ENCODE data around the gene DHODH. TPM values are rescaled to one million over a fixed set of nuclear protein-coding genes. Genes with fewer than 3 reads are reported as not detected.

DHODH gene
- total RNA-seq, 1 donor from 2014 or later = 8.6 TPM

GRCh38 chr16:72009779-72010178 lies 1.2 kb downstream of the DHODH start:
- H3K27ac ChIP-seq = no peak overlapping the region
- intact Hi-C loops (cut with DNase I) = loop anchor here (2.0 kb wide), 1 partner anchor 193 kb away; no protein-coding TSS in a partner anchor
- no peak for DNase-seq (ENCODE audit: low spot score in 2 of 2)
- no peaks in the 10 kb centered on the region for H3K27me3 ChIP-seq
- H3K36me3 ChIP-seq = no peaks in the 10 kb centered on the region
- no peaks in the 10 kb centered on the region for H3K9me3 ChIP-seq
- H3K4me1 ChIP-seq = peaks cover 0 to 2% of the 10 kb centered on the region in 2 donors
- H3K4me3 ChIP-seq = no peak overlapping the region
- no peak for TF ChIP-seq CTCF (IDR thresholded peaks at IDR 0.05)

GRCh38 chr16:72012607-72013006 lies 4.1 kb downstream of the DHODH start:
- H3K36me3 ChIP-seq = peaks cover 0 to 11% of the 10 kb centered on the region in 2 donors
- TF ChIP-seq CTCF (IDR thresholded peaks at IDR 0.05) = no peak
- no peak overlapping the region for H3K27ac ChIP-seq
- H3K9me3 ChIP-seq = no peaks in the 10 kb centered on the region
- H3K27me3 ChIP-seq = no peaks in the 10 kb centered on the region
- intact Hi-C loops (cut with DNase I) = no loop called here
- DNase-seq (ENCODE audit: low spot score in 2 of 2) = no peak
- peaks cover 0 to 2% of the 10 kb centered on the region in 2 donors for H3K4me1 ChIP-seq
- H3K4me3 ChIP-seq = no peak overlapping the region

- Histone ChIP-seq H3K4me3 (no peak overlapping the region), H3K27me3 (no peaks in the 10 kb centered on the region), H3K27ac (no peak overlapping the region), H3K36me3 (peaks cover 0 to 15% of the 10 kb centered on the region in 2 donors), H3K4me1 (no peaks in the 10 kb centered on the region), H3K9me3 (no peaks in the 10 kb centered on the region)
- DNase-seq (ENCODE audit: low spot score in 2 of 2) = no peak
- intact Hi-C loops (cut with DNase I) = no loop called here
- no peak for TF ChIP-seq CTCF (IDR thresholded peaks at IDR 0.05)
Measured at GRCh38 chr16:72013389-72013788, 4.8 kb downstream of the DHODH start.

- intact Hi-C loops (cut with DNase I) = no loop called here
- Histone ChIP-seq H3K27me3 (no peaks in the 10 kb centered on the region), H3K27ac (no peak overlapping the region), H3K36me3 (peaks cover 0 to 15% of the 10 kb centered on the region in 2 donors), H3K9me3 (no peaks in the 10 kb centered on the region), H3K4me1 (no peaks in the 10 kb centered on the region), H3K4me3 (no peak overlapping the region)
- no peak for DNase-seq (ENCODE audit: low spot score in 2 of 2)
- TF ChIP-seq CTCF (IDR thresholded peaks at IDR 0.05) = no peak
Measured at GRCh38 chr16:72013888-72014581, 5.5 kb downstream of the DHODH start.

- Histone ChIP-seq H3K36me3 (peaks cover 0 to 20% of the 10 kb centered on the region in 2 donors), H3K4me1 (no peaks in the 10 kb centered on the region), H3K27me3 (no peaks in the 10 kb centered on the region), H3K4me3 (no peak overlapping the region), H3K27ac (no peak overlapping the region), H3K9me3 (no peaks in the 10 kb centered on the region)
- no peak for DNase-seq (ENCODE audit: low spot score in 2 of 2)
- intact Hi-C loops (cut with DNase I) = no loop called here
- no peak for TF ChIP-seq CTCF (IDR thresholded peaks at IDR 0.05)
Measured at GRCh38 chr16:72014675-72015074, 6.1 kb downstream of the DHODH start.
